H1 (cell line): ENCODE measurements around the gene DRC3. TPM values are rescaled to one million over a fixed set of nuclear protein-coding genes. Genes with fewer than 3 reads are reported as not detected.

Experiments used
- CTCF ChIA-PET: fragments of 300-600 bp; sonication (Branson Sonifier 250); formaldehyde crosslinking; loops from one replicate; lab custom pipeline; 2021; ENCODE audit not compliant: partially characterized antibody; lab: Charles Lee
- POLR2A ChIA-PET: fragments of 300-600 bp; sonication (Branson Sonifier 250); formaldehyde crosslinking; loops from one replicate; lab custom pipeline; 2021; ENCODE audit warnings: inconsistent platforms; ENCODE audit not compliant: partially characterized antibody; lab: Charles Lee
- DNase-seq, 2 experiments: peaks; one replicate each; pipeline versions ENCODE4 v3.0.0 to v3.0.0-alpha.2; 2010 to 2022; ENCODE audit warnings: low spot score in 2 of 2, low read depth in 1 of 2, mixed read lengths in 1 of 2
- FAIRE-seq: peaks from 2 replicates; lab custom pipeline; 2011; peaks lifted over from hg19 to GRCh38; lab: Jason Lieb, UNC
- H2AFZ ChIP-seq: 2 replicates; pipeline ENCODE4 v1.8.1; 2012; ENCODE audit warnings: low read length, inconsistent platforms
- H2AK5ac ChIP-seq: 2 replicates; pipeline ENCODE4 v1.6.1; 2013; ENCODE audit warnings: low read depth, low read length
- H2BK120ac ChIP-seq: replicated peaks from 2 replicates; pipeline ENCODE3; 2013; ENCODE audit warnings: low read depth, low read length, inconsistent platforms
- H2BK12ac ChIP-seq: 2 replicates; pipeline ENCODE4 v1.6.1; 2013; ENCODE audit warnings: low read depth, low read length
- H2BK15ac ChIP-seq: 2 replicates; pipeline ENCODE4 v1.6.1; 2013; ENCODE audit warnings: low read length
- H2BK20ac ChIP-seq: 2 replicates; pipeline ENCODE4 v1.6.1; 2013; ENCODE audit warnings: low read length
- H2BK5ac ChIP-seq: 2 replicates; pipeline ENCODE4 v1.6.1; 2013; ENCODE audit warnings: low read depth, low read length
- H3K14ac ChIP-seq: 2 replicates; pipeline ENCODE4 v1.6.1; 2013; ENCODE audit warnings: inconsistent platforms; ENCODE audit not compliant: insufficient read length
- H3K18ac ChIP-seq: 2 replicates; pipeline ENCODE4 v1.6.1; 2013; ENCODE audit warnings: low read length; ENCODE audit errors: extremely low read depth
- H3K23ac ChIP-seq: 2 replicates; pipeline ENCODE4 v1.6.1; 2013; ENCODE audit warnings: inconsistent platforms; ENCODE audit not compliant: insufficient read length
- H3K23me2 ChIP-seq: 2 replicates; pipeline ENCODE4 v1.6.1; 2013; ENCODE audit warnings: low read depth, low read length
- H3K27ac ChIP-seq: 2 replicates; pipeline ENCODE4 v1.6.1; 2011; ENCODE audit warnings: low read depth, low read length, inconsistent platforms
- H3K27me3 ChIP-seq, 4 experiments: replicated peaks in 1 of 4; 1 replicate in 1 of 4; 2 replicates in 3 of 4; pipeline versions ENCODE4 v1.6.1 to v1.8.1; 2011 to 2013; ENCODE audit warnings: low read length in 3 of 4, mild to moderate bottlenecking in 3 of 4, inconsistent platforms in 2 of 4, mixed read lengths in 2 of 4, moderate library complexity in 1 of 4; ENCODE audit not compliant: control insufficient read depth in 3 of 4, insufficient read depth in 3 of 4; ENCODE audit errors: extremely low read depth in 1 of 4
- H3K36me3 ChIP-seq, 4 experiments: 2 replicates each; pipeline versions ENCODE4 v1.6.1 to v1.8.1; 2011 to 2013; ENCODE audit warnings: mild to moderate bottlenecking in 4 of 4, low read length in 3 of 4, moderate library complexity in 2 of 4, control low read depth in 1 of 4, inconsistent platforms in 1 of 4; ENCODE audit not compliant: insufficient read depth in 4 of 4, control insufficient read depth in 2 of 4
- H3K4ac ChIP-seq: replicated peaks from 2 replicates; pipeline ENCODE3; 2013; ENCODE audit warnings: low read length, low read depth, mixed read lengths, inconsistent platforms; ENCODE audit not compliant: insufficient read length
- H3K4me1 ChIP-seq, 4 experiments: replicated peaks in 1 of 4; 1 replicate in 1 of 4; 2 replicates in 3 of 4; pipeline versions ENCODE4 v1.6.1 to v1.8.1; 2011 to 2013; ENCODE audit warnings: low read length in 3 of 4, inconsistent platforms in 2 of 4, mixed read lengths in 1 of 4; ENCODE audit not compliant: insufficient read depth in 4 of 4, control insufficient read depth in 3 of 4
- H3K4me2 ChIP-seq, 2 experiments: 2 replicates each; pipeline versions ENCODE4 v1.6.1 to v1.8.1; 2011 to 2013; ENCODE audit warnings: low read depth in 2 of 2, low read length in 2 of 2, control low read depth in 1 of 2, inconsistent platforms in 1 of 2, mild to moderate bottlenecking in 1 of 2; ENCODE audit not compliant: insufficient read depth in 1 of 2
- H3K4me3 ChIP-seq, 4 experiments: fragments of 200-600, 300-600 bp in 1 of 4; sonication (generic), shearing (Covaris generic), sonication (Bioruptor Twin) in 1 of 4; 2 replicates each; pipeline versions ENCODE4 v1.5.1 to v1.8.1; 2011 to 2016; ENCODE audit warnings: low read length in 4 of 4, low read depth in 3 of 4, control low read depth in 2 of 4, inconsistent platforms in 2 of 4, mild to moderate bottlenecking in 2 of 4, mixed read lengths in 1 of 4, moderate library complexity in 1 of 4; ENCODE audit not compliant: insufficient read depth in 2 of 4; ENCODE audit errors: extremely low read depth in 1 of 4
- H3K56ac ChIP-seq: replicated peaks from 2 replicates; pipeline ENCODE3; 2013; ENCODE audit warnings: low read depth, mild to moderate bottlenecking, mixed read lengths, low read length, inconsistent platforms; ENCODE audit not compliant: insufficient read length
- H3K79me1 ChIP-seq: 2 replicates; pipeline ENCODE4 v1.6.1; 2013; ENCODE audit warnings: low read depth, low read length, control low read depth
- H3K79me2 ChIP-seq, 2 experiments: 2 replicates each; pipeline versions ENCODE4 v1.6.1 to v1.8.1; 2012 to 2013; ENCODE audit warnings: low read length in 2 of 2, mild to moderate bottlenecking in 2 of 2, inconsistent platforms in 1 of 2; ENCODE audit not compliant: insufficient read depth in 2 of 2, control insufficient read depth in 1 of 2
- H3K9ac ChIP-seq, 4 experiments: replicated peaks in 1 of 4; 1 replicate in 1 of 4; 2 replicates in 3 of 4; pipeline versions ENCODE4 v1.6.1 to v1.8.1; 2011 to 2013; ENCODE audit warnings: low read depth in 3 of 4, low read length in 3 of 4, control low read depth in 2 of 4, mild to moderate bottlenecking in 2 of 4, moderate library complexity in 2 of 4, inconsistent platforms in 1 of 4; ENCODE audit errors: extremely low read depth in 1 of 4
- H3K9me3 ChIP-seq, 2 experiments: 2 replicates each; pipeline versions ENCODE4 v1.6.1 to v1.8.1; 2012 to 2013; ENCODE audit warnings: mild to moderate bottlenecking in 2 of 2, moderate library complexity in 2 of 2, control low read depth in 1 of 2, inconsistent platforms in 1 of 2, low read depth in 1 of 2, low read length in 1 of 2, mixed read lengths in 1 of 2; ENCODE audit not compliant: insufficient read depth in 2 of 2
- H4K20me1 ChIP-seq, 2 experiments: replicated peaks in 1 of 2; 2 replicates each; pipeline versions ENCODE3 to v1.8.1; 2011 to 2013; ENCODE audit warnings: inconsistent platforms in 2 of 2, low read length in 2 of 2, mild to moderate bottlenecking in 1 of 2; ENCODE audit not compliant: insufficient read depth in 2 of 2, control insufficient read depth in 1 of 2
- H4K5ac ChIP-seq: 2 replicates; pipeline ENCODE4 v1.6.1; 2013; ENCODE audit warnings: low read length, low read depth, mixed read lengths, inconsistent platforms; ENCODE audit not compliant: insufficient read length
- H4K8ac ChIP-seq: 2 replicates; pipeline ENCODE4 v1.8.0; 2013; ENCODE audit warnings: mild to moderate bottlenecking, moderate library complexity, low read length, inconsistent platforms; ENCODE audit not compliant: insufficient read depth; ENCODE audit errors: extremely low read depth
- H4K91ac ChIP-seq: replicated peaks from 2 replicates; pipeline ENCODE3; 2013; ENCODE audit warnings: low read length, mixed read lengths, inconsistent platforms; ENCODE audit not compliant: insufficient read length
- CEBPB ChIP-seq: IDR thresholded peaks from 2 replicates; pipeline ENCODE4 v1.6.1; 2012; ENCODE audit warnings: low read depth, low read length
- HDAC6 ChIP-seq: IDR thresholded peaks from one replicate; pipeline ENCODE4 v1.7.1; 2012; ENCODE audit warnings: low read depth, mild to moderate bottlenecking, inconsistent platforms, low read length, moderate library complexity
- POU5F1 ChIP-seq: IDR thresholded peaks from 2 replicates; pipeline ENCODE4 v1.6.1; 2011; ENCODE audit warnings: low read depth, mild to moderate bottlenecking, low read length, moderate library complexity
- SRF ChIP-seq: IDR thresholded peaks from 2 replicates; pipeline ENCODE4 v1.6.1; 2011; ENCODE audit warnings: mild to moderate bottlenecking, low read depth, low read length, moderate library complexity
- TEAD4 ChIP-seq: IDR thresholded peaks from 2 replicates; pipeline ENCODE4 v1.6.1; 2012; ENCODE audit warnings: low read depth, low read length, inconsistent platforms, mixed read lengths
- WGBS, 2 experiments: shearing (Covaris generic) in 1 of 2; methylation state at CpG; one replicate each; pipeline versions ENCODE4 v1.1.6 to v1.1.7; 2013 to 2015; ENCODE audit warnings: low lambda C conversion rate in 2 of 2, mixed read lengths in 2 of 2, inconsistent platforms in 1 of 2, low coverage in 1 of 2, missing lambda C conversion rate in 1 of 2; ENCODE audit not compliant: insufficient replicate concordance in 2 of 2, insufficient coverage in 1 of 2, insufficient read length in 1 of 2; ENCODE audit errors: extremely low coverage in 1 of 2, missing lambda C conversion rate in 1 of 2; 5-methylcytosine and 5-hydroxymethylcytosine counted together
- polyA plus RNA-seq, 7 experiments: library from polyadenylated mRNA; depleted of rRNA in 3 of 7; stranded (reverse) in 5 of 7; unstranded in 2 of 7; fragments of >200 nt in 5 of 7; fragments of 200-250 nt in 2 of 7; gene quantifications; 1 replicate in 5 of 7; 2 replicates in 1 of 7; 4 replicates in 1 of 7; pipeline versions ENCODE4 v1.2.1 to v1.2.3, GENCODE V29; 2011 to 2013; ENCODE audit warnings: missing spikeins in 2 of 7, mixed read lengths in 2 of 7
- total RNA-seq: library from RNA; stranded (reverse); fragmentation: NEBNext Ultra II Directional; extraction: Animal tissue kit (Norgen Biotek cat#: 25700); gene quantifications from 2 replicates; pipeline ENCODE4 v1.2.1, GENCODE V29; 2021

Gene DRC3
- total and polyA plus RNA-seq, 2 of the 8 experiments (the other 6 are each of a cell fraction or from before 2014, with no cell fraction given) = 0.59 TPM; not detected in 1

DNA sequence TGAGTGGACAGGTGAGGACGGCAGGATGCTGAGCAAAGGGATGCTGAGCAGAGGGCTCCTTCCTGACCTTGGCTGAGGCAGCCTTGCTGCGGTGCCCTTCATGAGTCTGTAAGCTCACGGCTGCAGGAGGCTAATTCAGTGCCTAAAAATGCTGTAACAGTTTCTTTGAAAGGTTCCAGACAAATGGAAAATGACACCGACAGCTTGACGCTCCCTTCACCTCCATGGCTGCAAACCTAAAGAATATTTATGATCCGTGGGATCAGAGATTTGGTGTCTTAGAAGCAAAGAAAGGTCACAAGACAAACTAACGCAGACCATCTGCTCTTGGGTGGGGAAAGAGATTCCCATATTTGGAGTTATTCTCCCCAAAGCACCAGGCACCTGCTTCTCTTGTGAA lies 28.4 kb upstream of the DRC3 start:
- Histone ChIP-seq H3K23me2 (no peaks in the 10 kb centered on the region), H2BK5ac (peak overlapping the region; percentile 40; the same call in 1 of the 2 replicates), H3K9ac (no peak overlapping the region), H3K9me3 (no peaks in the 10 kb centered on the region), H3K79me1 (no peaks in the 10 kb centered on the region), H3K4ac (no peak overlapping the region), H3K56ac (no peak overlapping the region), H3K27ac (no peak overlapping the region), H4K5ac (no peak overlapping the region), H3K27me3 (no peaks in the 10 kb centered on the region), H2BK12ac (no peak overlapping the region), H2AK5ac (0 out of 2 replicates have a peak overlapping the region, but pooled peaks have one; percentile 2), H4K8ac (no peak overlapping the region), H4K20me1 (no peaks in the 10 kb centered on the region), H3K4me1 (peaks cover 3 to 16% (median 12%) of the 10 kb centered on the region in 4 experiments), H3K79me2 (no peaks in the 10 kb centered on the region), H3K4me3 (no peak overlapping the region), H2BK120ac (no peak overlapping the region), H3K14ac (no peak overlapping the region), H2BK15ac (no peak overlapping the region), H3K4me2 (no peak overlapping the region; a peak in 1 of 4 replicates), H3K36me3 (no peaks in the 10 kb centered on the region), H4K91ac (no peak overlapping the region), H3K18ac (peak overlapping the region; percentile 38; the same call in 1 of the 2 replicates), H3K23ac (no peak overlapping the region), H2AFZ (no peak overlapping the region), H2BK20ac (peak overlapping the region; percentile 19; the same call in 1 of the 2 replicates)
- 88% methylated on average over 7 of the region's 7 CpGs; no CpG with 5 or more reads in 1 of the 2 experiments for WGBS, 2 experiments
- ChIA-PET CTCF (interaction anchor here (0.6 to 4.3 kb wide), 8 partner anchors 9 to 675 kb away, joined by 3 to 15 read pairs (median 4); no protein-coding TSS in a partner anchor), POLR2A (interaction anchor here (0.6 to 1.6 kb wide), 5 partner anchors 9 to 53 kb away, joined by 3 to 5 read pairs (median 3); no protein-coding TSS in a partner anchor)
- DNase-seq (no peak), FAIRE-seq (no peak)
- TF ChIP-seq POU5F1 (no peak), SRF (no peak), CEBPB (no peak), TEAD4 (no peak), HDAC6 (no peak)
